ENCODE data around the gene ZDHHC17.
A peak's percentile ranks its signal among the peaks of the same experiment; 100 is the strongest.

The ZDHHC17 gene

GRCh38 chr12:76747245-76747644 lies 16.7 kb upstream of the ZDHHC17 start:
- TF ChIP-seq CTCF (IDR thresholded peaks at IDR 0.05), result no peak
- H3K9me3 ChIP-seq (ENCODE audit: control insufficient read depth, low read length), result no peaks in the 10 kb centered on the region
- H2AFZ ChIP-seq, result no peak overlapping the region
- H3K4me3 ChIP-seq (ENCODE audit: low read depth, low read length), result no peak overlapping the region
- no peak overlapping the region for H3K9ac ChIP-seq
- no peaks in the 10 kb centered on the region for H3K27me3 ChIP-seq (ENCODE audit: control insufficient read depth, insufficient read depth, low read length)
- H3K36me3 ChIP-seq (ENCODE audit: control insufficient read depth, insufficient read depth, low read length), result no peaks in the 10 kb centered on the region
- no peak overlapping the region for H3K4me2 ChIP-seq (ENCODE audit: low read length)
- no peaks in the 10 kb centered on the region for H3K79me2 ChIP-seq
- H3K4me1 ChIP-seq, result no peaks in the 10 kb centered on the region
- no peak overlapping the region for H3K27ac ChIP-seq

GRCh38 chr12:76755829-76756379 lies 8.0 kb upstream of the ZDHHC17 start:
- no peak overlapping the region for H3K4me2 ChIP-seq (ENCODE audit: low read length)
- no peaks in the 10 kb centered on the region for H3K79me2 ChIP-seq
- no peak overlapping the region for H3K9ac ChIP-seq
- no peak overlapping the region for H3K4me3 ChIP-seq (ENCODE audit: low read depth, low read length)
- H3K36me3 ChIP-seq (ENCODE audit: control insufficient read depth, insufficient read depth, low read length), result no peaks in the 10 kb centered on the region
- no peak overlapping the region for H3K27ac ChIP-seq
- H3K27me3 ChIP-seq (ENCODE audit: control insufficient read depth, insufficient read depth, low read length), result no peaks in the 10 kb centered on the region
- H3K9me3 ChIP-seq (ENCODE audit: control insufficient read depth, low read length), result no peaks in the 10 kb centered on the region
- no peak overlapping the region for H2AFZ ChIP-seq
- TF ChIP-seq CTCF (IDR thresholded peaks at IDR 0.05), result no peak
- H3K4me1 ChIP-seq, result no peaks in the 10 kb centered on the region

- no peak for TF ChIP-seq CTCF (IDR thresholded peaks at IDR 0.05)
These were observed 6.2 kb upstream of the ZDHHC17 start for GRCh38 chr12:76757694-76758093.

GRCh38 chr12:76762601-76762980 lies 1.3 kb upstream of the ZDHHC17 start:
- no peaks in the 10 kb centered on the region for H3K9me3 ChIP-seq (ENCODE audit: control insufficient read depth, low read length)
- H3K27me3 ChIP-seq (ENCODE audit: control insufficient read depth, insufficient read depth, low read length), result no peaks in the 10 kb centered on the region
- H3K4me2 ChIP-seq (ENCODE audit: low read length), result no peak overlapping the region
- H3K4me1 ChIP-seq, result peaks cover 8% of the 10 kb centered on the region
- H2AFZ ChIP-seq, result no peak overlapping the region
- peaks cover 25% of the 10 kb centered on the region for H3K79me2 ChIP-seq
- no peak for TF ChIP-seq CTCF (IDR thresholded peaks at IDR 0.05)
- H3K4me3 ChIP-seq (ENCODE audit: low read depth, low read length), result no peak overlapping the region
- H3K36me3 ChIP-seq (ENCODE audit: control insufficient read depth, insufficient read depth, low read length), result no peaks in the 10 kb centered on the region
- no peak overlapping the region for H3K27ac ChIP-seq
- no peak overlapping the region for H3K9ac ChIP-seq

More at GRCh38 chr12:76757694-76758093, 6.2 kb upstream of the ZDHHC17 start:
- no peak overlapping the region for H3K4me2 ChIP-seq (ENCODE audit: low read length)
- H3K4me1 ChIP-seq, result no peaks in the 10 kb centered on the region
- no peak overlapping the region for H2AFZ ChIP-seq
- no peak overlapping the region for H3K27ac ChIP-seq
- H3K9ac ChIP-seq, result no peak overlapping the region
- no peaks in the 10 kb centered on the region for H3K79me2 ChIP-seq
- no peaks in the 10 kb centered on the region for H3K27me3 ChIP-seq (ENCODE audit: control insufficient read depth, insufficient read depth, low read length)
- H3K36me3 ChIP-seq (ENCODE audit: control insufficient read depth, insufficient read depth, low read length), result no peaks in the 10 kb centered on the region
- H3K4me3 ChIP-seq (ENCODE audit: low read depth, low read length), result no peak overlapping the region
- no peaks in the 10 kb centered on the region for H3K9me3 ChIP-seq (ENCODE audit: control insufficient read depth, low read length)

- Histone ChIP-seq H3K79me2 (peaks cover 41% of the 10 kb centered on the region), H3K27me3 (ENCODE audit: control insufficient read depth, insufficient read depth, low read length) (no peaks in the 10 kb centered on the region), H3K9me3 (ENCODE audit: control insufficient read depth, low read length) (no peaks in the 10 kb centered on the region), H3K4me3 (ENCODE audit: low read depth, low read length) (peak overlapping the region; percentile 94), H3K27ac (peak overlapping the region; percentile 98), H3K9ac (no peak overlapping the region), H3K36me3 (ENCODE audit: control insufficient read depth, insufficient read depth, low read length) (no peaks in the 10 kb centered on the region), H2AFZ (peak overlapping the region; percentile 99), H3K4me2 (ENCODE audit: low read length) (peak overlapping the region; percentile 75), H3K4me1 (peaks cover 13% of the 10 kb centered on the region)
- no peak for TF ChIP-seq CTCF (IDR thresholded peaks at IDR 0.05)
These were observed 941 bp downstream of the ZDHHC17 start for GRCh38 chr12:76764856-76765255.

Data from parathyroid adenoma (tissue), 2 donors.